ENCODE data around the gene BLVRA.
"Not testable (repeated sequence)": the region's sequence is repeated elsewhere in the genome, so short reads cannot be mapped to it uniquely, and the experiment has no call there.

Gene BLVRA

DNA sequence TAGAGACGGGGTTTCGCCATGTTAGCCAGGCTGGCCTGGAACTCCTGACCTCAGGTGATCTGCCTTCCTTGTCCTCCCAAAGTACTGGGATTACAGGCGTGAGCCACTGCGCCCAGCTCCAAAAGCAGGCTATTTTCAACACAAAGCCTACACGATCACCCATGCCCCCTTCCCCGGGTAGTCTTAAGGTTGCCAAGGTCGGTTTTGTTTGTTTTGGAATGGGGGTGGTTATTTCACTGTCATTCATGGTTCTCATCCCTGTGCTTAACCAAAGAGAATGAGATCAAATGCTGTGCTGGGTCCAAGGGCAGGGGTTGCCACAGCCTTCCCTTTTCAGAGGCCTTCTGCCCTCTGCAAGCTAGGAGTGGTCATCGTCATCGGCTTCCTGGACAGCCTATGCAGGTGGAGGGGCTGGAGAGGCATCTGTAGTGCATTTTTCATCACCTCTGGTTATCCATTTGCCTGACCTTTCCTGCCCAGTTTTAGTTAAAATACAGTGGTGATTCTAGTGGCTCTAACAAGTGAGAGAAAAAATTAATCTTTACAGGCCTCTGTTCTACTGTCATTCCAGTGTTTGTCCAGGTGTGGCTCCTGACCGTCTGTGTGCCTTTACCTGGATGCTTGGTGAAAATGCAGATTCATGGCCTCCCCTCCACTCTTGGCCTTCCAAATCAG is 11.4 kb downstream of the BLVRA start:
- DNase-seq (ENCODE audit: low spot score): no peak

DNA sequence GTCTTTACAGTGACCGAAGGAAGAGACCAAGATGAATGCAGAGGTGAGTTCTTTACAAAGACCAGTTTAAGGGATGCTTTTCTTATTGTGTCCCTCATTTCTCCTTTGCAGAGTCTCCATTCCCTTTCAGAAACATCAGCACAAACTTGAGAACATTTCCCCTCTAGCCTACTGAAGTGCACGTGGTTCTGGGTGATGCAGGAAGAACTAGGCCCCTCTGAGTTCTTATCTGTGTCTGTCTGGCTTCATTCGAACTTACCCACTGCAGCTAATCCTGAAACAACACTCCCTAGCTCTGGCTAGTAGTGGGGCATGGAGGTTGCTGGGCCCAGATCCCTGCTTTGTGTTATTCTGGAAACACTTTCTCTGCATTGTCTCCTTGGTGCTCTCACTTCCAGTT is 12.6 kb downstream of the BLVRA start:
- no peak for DNase-seq (ENCODE audit: low spot score)

DNA sequence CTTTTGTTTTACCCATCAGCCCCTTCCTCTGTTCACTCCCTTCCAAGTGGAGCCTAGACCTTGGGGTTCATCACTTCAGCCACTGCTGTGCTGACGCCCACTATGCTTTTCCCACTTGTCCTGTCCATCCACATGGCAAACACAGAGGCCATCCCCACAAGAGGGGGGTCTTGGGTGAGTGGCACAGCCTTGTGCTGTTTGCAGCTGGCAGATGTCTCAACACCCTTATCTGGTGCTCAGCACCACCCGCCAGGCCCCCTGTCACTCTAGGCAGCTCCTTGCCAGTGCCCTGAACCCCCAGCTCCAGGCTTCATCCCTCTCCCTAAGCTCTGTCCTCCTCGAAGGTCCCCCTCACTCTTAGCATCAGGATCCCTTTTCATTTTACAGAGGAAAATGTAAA is 13.1 kb downstream of the BLVRA start:
- no peak for DNase-seq (ENCODE audit: low spot score)

DNA sequence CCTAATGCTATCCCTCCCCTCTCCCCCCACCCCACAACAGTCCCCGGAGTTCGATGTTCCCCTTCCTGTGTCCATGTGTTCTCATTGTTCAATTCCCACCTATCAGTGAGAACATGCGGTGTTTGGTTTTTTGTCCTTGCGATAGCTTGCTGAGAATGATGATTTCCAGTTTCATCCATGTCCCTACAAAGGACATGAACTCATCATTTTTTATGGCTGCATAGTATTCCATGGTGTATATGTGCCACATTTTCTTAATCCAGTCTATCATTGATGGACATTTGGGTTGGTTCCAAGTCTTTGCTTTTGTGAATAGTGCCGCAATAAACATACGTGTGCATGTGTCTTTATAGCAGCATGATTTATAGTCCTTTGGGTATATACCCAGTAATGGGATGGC is 14.8 kb downstream of the BLVRA start:
- DNase-seq (ENCODE audit: low spot score): not testable (repeated sequence)

DNA sequence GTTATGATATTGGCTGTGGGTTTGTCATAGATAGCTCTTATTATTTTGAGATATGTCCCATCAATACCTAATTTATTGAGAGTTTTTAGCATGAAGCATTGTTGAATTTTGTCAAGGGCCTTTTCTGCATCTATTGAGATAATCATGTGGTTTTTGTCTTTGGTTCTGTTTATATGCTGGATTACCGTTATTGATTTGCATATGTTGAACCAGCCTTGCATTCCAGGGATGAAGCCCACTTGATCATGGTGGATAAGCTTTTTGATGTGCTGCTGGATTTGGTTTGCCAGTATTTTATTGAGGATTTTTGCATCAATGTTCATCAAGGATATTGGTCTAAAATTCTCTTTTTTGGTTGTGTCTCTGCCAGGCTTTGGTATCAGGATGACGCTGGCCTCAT is 16.8 kb downstream of the BLVRA start:
- not testable (repeated sequence) for DNase-seq (ENCODE audit: low spot score)

DNA sequence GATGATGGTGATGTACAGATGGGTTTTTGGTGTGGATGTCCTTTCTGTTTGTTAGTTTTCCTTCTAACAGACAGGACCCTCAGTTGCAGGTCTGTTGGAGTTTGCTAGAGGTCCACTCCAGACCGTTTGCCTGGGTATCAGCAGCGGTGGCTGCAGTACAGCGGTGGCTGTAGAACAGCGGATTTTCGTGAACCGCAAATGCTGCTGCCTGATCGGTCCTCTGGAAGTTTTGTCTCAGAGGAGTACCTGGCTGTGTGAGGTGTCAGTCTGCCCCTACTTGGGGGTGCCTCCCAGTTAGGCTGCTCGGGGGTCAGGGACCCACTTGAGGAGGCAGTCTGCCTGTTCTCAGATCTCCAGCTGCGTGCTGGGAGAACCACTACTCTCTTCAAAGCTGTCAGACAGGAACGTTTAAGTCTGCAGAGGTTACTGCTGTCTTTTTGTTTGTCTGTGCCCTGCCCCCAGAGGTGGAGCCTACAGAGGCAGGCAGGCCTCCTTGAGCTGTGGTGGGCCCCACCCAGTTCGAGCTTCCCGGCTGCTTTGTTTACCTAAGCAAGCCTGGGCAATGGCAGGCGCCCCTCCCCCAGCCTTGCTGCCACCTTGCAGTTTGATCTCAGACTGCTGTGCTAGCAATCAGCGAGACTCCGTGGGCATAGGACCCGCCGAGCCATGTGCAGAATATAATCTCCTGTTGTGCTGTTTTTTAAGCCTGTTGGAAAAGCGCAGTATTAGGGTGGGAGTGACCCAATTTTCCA is 20.0 kb downstream of the BLVRA start:
- not testable (repeated sequence) for DNase-seq (ENCODE audit: low spot score)

DNA sequence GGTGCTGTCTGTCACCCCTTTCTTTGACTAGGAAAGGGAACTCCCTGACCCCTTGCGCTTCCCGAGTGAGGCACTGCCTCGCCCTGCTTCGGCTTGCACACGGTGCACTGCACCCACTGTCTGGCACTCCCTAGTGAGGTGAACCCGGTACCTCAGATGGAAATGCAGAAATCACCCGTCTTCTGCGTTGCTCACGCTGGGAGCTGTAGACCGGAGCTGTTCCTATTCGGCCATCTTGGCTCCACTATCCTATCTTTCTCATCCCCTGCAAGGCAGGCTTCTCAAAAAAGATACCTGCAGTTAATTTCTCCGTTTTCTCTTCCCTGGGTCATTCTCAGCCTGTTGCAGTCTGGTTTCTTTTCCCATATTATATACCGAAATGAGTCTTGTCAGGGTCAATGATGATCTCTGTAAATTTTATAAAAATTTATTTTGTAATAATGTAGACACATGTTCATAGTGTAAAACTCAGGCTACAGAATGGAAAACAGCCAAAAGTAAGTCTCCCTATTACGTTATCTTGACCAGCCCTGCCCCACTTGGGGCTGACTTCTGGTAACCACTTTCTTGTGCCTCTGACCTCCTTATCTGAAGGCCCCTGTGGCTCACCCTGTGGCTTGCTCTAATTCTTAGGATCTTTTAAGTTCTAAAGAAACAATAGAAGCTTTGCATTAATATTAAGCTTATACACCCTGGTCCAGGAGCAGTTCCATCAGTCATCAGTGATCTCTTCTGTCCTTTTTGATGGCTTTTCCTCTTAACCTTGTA is 20.7 kb downstream of the BLVRA start:
- DNase-seq (ENCODE audit: low spot score): no peak

DNA sequence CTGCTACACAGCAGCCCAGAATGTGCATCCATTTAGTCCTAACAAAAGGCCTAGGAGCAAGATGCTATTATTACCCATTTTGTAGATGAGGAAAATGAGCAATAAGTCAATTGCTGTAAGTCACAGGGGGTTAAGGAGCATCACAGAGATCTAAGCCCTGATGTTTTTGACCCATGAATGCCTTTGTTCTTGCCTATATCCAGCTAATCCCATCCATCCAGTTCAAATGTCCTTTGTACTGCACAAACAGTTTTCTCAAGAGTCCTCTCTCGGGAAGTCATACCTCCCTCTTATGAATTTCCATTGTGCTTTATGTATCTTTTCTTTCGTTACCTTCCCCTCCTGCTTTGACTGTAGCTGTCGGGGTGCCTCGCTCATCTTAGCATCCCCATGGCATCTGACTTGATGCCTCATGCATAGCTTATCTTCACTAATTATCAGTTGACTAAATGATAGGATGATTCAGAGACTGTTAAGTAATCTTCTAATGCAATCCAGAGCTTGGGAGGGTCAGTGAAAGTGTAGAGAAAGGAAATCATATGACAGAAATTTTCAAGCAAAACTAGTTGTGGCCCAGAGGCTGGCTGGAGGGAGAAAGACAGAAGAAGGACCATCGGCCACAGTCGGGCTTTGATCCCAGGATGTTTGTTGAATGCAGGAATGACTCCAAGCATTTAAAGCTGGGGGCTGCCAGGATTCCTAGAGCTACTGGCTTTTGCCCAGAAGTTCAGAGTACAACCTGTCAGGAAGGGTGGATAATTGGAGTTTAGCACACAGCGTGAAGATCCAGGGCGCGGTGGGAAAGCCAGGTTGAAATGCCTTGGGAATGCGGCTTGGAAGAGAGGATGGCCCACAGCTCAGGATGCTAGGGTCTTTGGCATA is 23.5 kb downstream of the BLVRA start:
- DNase-seq (ENCODE audit: low spot score): no peak

DNA sequence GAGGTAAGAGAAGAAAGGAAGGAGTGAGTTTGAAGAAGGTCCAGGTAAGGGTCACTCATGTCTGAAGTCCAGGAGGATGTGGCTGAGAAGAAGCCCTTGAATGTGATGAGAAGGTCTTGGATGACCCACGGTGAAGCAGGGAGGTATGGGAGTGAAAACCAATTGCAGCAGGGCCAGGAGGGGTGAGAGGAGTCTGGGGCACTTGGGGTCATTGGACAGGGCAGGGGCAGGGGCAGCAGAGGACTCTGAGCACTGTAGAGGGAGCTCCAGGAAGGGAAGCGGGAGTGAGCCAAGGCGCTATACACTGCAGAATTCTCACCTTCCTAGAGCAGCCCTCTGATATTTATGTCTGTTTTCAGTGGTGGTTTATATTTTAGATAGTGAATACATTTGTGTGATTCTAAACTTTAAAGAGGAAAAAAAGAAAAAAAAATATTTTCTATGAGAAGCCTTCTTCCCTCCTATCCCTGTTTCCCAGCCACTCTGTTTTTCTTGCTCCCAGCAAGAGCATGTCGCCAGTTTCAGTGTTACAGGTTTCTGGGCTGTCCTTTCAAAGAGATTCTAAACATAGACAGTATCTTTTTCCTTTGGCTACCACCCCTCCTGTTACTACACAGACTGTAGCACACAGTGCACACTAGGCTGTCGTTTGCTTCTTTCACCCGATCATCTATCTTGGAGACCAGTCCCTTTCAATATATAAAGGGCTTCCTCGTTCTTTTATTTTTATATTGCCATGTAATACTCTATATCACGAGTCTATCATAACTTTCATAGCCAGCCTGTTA is 24.5 kb downstream of the BLVRA start:
- DNase-seq (ENCODE audit: low spot score): no peak

DNA sequence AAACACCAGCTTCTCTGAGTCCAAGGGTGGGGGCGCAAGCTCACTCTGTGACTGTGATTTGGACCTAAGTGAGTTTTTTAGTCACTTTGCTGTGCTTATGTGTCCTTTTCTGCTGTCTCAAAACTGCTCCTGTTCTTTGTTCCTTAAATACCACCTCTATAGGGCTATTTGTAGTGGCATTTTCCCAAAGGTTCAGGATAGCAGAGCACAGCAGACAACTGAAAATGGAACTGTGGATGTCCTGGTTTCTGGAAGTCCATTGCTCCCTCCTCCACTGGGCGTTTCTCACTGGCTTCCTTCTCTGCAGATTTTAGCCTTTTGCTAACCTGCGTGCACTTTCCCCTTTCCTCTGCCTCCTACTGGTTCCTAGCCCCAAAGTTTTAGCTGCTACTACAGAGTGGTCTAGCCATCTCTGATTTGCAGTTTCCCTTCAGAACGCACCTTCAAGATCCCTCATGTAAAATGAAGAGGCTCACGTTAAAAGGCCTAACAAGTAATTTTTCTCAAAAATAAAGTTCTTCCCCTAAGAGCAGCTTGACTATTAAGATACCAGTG is 25.6 kb downstream of the BLVRA start:
- DNase-seq (ENCODE audit: low spot score): no peak

DNA sequence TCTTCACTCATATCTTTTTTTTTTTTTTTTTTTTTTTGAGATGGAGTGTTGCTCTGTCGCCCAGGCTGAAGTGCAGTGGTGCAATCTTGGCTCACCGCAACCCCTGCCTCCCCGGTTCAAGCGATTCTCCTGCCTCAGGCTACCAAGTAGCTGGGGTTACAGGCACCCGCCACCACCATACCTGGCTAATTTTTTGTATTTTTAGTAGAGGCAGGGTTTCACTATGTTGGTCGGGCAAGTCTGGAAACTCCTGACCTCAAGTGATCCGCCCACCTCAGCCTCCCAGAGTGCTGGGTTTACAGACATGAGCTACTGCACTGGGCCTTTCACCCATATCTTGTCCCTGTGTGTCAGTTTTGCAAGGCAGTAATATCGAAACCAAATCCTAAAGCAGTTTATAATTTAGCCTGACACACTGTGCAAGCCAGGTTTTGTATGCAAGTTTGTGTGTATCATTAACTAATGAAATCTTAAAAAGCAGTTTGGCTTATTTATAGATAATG is 26.2 kb downstream of the BLVRA start:
- not testable (repeated sequence) for DNase-seq (ENCODE audit: low spot score)

DNA sequence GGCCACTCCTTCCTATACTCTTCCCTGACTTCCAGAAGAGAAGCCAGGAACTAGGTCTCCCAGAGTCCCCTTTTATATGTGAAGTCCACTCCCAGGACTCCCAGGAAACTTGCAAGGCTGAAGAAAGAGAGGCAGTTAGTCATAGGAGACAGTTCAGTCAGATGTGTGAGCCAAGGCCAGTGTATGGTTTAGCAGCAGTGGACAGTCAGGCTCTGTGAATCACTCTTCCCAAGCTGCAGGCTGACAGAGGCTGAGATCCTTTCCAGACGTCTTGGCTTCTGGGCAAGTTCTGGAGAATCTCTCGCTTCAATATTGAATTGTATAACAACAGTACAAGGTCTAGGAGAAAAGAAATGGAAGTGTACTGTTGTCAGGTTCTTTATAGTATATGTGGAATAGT is 26.9 kb downstream of the BLVRA start:
- DNase-seq (ENCODE audit: low spot score): no peak

DNA sequence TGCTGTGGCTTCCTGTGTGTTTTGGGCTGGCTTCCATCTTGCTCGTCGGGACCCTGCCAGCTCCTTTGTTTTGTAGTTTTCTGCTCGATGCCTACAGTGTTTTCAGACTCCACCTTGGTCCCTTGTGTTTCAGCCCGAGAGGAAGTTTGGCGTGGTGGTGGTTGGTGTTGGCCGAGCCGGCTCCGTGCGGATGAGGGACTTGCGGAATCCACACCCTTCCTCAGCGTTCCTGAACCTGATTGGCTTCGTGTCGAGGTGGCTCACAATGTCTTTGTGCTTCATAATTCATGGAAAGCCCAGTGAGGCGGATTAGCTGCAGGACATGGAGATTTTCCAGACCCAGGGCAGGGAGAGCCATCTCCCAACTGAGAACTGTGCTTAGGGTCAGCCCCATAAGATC is 29.3 kb downstream of the BLVRA start:
- no peak for DNase-seq (ENCODE audit: low spot score)

DNA sequence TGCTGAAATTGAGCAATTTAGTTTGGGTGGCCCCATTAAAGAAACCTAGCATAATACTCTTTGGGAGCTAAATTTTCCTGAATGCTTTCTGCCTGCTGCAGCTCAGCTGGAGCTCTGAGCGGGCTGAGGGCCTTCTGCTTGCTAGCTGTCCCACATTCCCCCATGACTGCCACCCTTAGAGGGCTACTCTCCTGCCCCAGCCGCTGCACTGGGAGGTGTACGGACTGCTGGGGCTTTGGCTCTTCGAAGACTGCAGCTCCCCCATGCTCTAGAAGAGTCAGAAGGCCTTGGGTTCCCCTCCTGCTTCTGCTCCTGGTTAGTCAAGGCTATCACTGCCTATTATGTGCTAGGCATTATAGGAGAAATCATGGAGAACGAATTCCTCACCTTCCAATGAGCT is 31.5 kb downstream of the BLVRA start:
- no peak for DNase-seq (ENCODE audit: low spot score)

DNA sequence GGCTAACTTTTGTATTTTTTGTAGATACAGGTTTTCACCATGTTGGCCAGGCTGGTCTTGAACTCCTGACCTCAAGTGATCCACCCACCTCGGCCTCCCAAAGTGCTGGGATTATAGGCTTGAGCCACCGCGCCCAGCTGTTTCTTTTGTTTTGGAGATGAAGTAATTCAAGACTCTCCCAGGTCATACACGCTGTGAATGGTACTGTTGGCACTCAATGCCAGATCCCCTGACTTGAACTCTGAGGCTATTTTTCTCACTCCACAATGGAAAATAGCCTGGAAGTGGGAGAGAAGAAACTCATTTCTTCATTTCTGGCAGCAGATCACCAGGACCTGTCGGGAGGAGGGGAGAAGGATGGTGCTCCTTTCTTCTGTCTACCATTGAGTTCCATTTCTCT is 32.4 kb downstream of the BLVRA start:
- no peak for DNase-seq (ENCODE audit: low spot score)

DNA sequence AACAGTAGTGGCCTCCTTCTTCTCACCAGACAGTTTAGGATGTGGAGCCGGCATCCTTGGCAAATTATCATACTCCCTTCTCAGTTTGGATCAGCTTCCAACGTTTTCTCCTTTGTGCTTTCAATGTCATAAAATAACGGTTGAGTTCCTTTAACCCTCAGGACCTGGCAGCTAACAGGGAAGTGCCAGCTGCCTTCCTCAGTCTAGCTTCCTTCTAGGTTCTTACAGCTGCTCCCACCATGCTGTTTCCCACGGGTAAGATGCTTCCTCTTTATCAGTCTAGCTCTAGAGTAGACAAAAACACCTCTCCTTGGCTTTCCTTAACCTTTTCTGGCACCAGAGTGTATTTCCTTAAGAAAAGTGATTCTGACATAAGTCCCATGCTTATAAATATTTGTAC is 33.2 kb downstream of the BLVRA start:
- no peak for DNase-seq (ENCODE audit: low spot score)

DNA sequence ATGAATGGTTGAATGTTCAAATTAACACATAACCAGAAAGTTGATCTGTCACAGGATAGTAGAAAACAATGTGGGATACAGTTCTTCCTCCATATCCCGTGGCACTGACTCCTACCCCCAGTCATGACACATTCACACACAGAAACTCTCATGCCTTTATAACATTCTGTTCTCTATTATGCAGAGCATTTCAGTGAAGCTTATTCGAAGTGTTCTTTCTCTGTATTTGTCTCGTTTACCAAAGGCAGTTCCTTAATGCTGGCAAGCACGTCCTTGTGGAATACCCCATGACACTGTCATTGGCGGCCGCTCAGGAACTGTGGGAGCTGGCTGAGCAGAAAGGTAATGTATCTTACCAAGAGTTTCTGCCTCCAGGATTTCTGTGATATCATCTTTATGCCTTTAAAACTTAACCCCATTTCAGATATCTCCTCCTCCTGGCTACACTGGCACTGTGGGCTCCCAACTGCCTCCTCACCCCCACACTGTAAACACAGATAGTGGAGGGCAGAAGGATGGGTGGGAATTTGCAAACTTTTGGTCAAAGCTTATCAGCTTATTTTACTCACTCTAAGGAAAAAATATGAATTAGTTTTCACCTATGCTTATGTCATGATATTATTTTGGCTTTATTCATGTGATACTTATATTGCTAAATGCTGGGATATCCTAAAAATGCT is 34.1 kb downstream of the BLVRA start:
- no peak for DNase-seq (ENCODE audit: low spot score)

DNA sequence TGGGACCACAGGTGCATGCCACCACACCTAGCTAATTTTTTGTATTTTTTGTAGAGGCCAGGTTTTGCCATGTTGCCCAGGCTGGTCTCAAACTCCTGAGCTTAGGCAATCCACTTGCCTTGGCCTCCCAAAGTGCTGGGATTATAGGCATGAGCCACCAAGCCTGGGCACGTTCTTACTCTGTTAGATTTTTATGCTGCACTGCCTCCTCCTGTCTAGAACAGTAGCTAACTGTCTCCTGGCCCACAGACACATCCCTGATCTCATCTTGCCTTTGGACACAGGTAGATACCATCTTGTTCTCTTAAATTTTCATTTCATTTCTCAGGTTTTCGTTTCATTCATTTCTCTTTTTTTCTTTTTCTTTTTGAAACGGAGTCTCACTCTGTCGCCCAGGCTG is 41.1 kb downstream of the BLVRA start:
- no peak for DNase-seq (ENCODE audit: low spot score)

DNA sequence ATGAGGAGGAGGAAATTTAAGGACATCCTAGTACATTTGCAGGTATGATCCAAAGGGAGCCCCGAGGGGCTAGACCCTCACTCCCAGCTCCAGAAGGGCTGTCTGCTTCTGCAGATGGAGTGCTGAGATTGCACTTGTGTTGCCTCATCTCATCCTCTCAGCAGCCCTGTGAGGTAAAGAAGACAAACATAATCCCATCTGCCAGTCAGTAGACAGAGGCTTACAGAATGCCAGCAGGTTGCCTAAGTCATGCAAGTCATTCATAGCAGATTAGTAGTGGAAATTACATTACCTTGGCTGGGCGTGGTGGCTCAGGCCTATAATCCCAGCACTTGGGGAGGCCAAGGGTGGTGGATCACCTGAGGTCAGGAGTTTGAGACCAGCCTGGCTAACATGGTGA is 45.4 kb downstream of the BLVRA start:
- no peak for DNase-seq (ENCODE audit: low spot score)

DNA sequence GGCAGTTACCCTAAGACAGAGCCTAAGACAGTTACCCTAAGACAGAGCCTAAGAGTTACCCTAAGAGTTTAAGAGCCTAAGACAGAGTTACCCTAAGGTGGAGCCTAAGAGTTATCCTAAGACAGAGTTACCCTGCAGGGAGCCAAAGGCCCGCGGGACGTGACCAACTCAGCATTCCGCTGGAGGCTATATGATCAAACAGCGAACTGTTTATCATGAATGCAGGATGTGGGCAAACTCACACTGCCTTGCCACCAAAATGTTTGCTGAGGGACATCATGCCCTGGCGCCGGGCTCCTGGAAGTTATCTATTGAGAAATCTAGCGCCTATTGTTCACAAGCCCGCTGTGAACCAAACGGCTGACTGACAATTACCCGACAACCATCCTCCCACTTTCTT is 49.9 kb downstream of the BLVRA start:
- DNase-seq (ENCODE audit: low spot score): no peak

Data from globus pallidus (tissue), 1 donor.